Daoy (cell line): ENCODE measurements around the gene BBX. TPM values are rescaled to one million over a fixed set of nuclear protein-coding genes. Genes with fewer than 3 reads are reported as not detected.

Experiments used
- DNase-seq: peaks from one replicate; pipeline ENCODE4 v3.0.0-alpha.2; 2015; ENCODE audit warnings: low read depth
- total RNA-seq: library from RNA; depleted of rRNA; stranded (reverse); fragments of >200 nt; shearing (Covaris generic); gene quantifications from 2 replicates; pipeline ENCODE4 v1.2.3, GENCODE V29; 2014

BBX gene
- total RNA-seq, 1 experiment from 2014 or later = 38.7 TPM

GRCh38 chr3:107745354-107745753 is 222.6 kb downstream of the BBX start:
- no peak for DNase-seq

DNA sequence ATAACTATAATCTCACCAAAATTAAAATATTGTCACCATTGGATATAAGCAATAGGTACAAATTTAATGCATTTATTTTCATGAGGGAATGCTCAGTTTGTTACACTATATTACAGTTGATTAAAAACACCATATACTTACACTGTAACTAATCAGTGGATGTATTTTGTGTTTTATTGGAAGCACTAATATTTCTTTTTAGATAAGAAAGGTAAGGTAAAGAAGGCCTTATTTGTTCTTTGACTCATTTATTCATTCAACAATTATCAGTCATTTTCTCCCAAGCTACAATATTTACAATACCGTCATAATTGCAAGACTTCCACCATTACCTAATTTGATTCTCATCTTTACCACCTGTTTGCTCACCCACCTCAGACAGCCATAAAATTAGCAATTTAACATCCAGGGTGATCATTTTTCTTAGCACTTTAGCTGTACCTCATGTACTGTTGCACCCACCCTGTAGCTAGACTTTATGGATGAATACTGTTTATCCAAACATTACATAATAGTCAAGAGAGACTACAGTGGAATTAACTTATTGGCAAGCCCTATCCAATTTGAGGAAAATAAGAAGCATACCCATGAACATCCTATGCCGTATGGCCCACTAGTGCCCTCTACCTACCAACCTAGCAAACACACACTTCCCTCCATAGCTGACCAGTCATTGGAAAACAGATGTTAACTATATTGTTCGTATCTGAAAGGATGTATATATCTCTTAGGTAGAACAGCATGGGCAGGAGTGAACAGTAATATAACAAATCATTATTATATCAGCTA is 229.6 kb downstream of the BBX start:
- peak; percentile 32 for DNase-seq

- DNase-seq = peak; percentile 21
Observed at GRCh38 chr3:107753494-107753893, 230.7 kb downstream of the BBX start.

DNA sequence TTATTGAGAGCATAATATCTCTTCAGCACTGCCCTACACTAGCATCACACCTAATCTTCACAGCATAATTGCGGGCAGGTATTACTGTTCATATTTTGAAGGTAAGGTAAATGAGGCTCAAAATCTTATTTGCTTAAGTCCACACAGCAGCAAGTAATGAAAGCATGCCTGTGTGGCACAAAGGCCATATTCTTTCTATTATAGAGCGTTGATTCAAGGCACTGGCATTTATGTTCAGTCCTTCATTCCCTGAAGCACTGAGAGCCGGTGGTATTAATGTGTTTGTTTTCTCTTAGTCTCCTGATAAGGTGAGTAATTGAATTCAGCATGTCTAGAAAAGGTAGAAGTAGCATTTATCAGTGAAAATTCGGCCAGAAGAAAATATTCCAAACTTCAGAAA is 231.2 kb downstream of the BBX start:
- DNase-seq = no peak

- no peak for DNase-seq
Observed at GRCh38 chr3:107756649-107757048, 233.9 kb downstream of the BBX start.

DNA sequence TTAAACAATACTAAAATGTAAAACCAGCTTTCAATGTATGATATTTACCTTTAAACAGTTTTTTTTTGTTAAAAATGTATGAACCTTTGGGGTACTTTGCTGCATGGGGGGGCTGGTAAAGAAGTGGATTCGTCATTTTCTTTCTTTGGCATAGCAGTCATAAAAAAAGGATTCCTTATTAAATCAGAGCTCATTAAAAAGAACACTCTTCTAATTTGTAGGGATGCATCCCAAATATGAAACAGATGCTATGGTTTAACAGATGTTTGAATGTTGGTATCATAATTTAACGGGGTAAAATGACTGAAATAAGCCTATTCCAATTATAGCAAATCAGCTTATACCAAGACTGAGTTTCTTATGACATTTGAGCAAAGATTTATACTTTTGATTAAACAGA is 234.4 kb downstream of the BBX start:
- DNase-seq = no peak

DNA sequence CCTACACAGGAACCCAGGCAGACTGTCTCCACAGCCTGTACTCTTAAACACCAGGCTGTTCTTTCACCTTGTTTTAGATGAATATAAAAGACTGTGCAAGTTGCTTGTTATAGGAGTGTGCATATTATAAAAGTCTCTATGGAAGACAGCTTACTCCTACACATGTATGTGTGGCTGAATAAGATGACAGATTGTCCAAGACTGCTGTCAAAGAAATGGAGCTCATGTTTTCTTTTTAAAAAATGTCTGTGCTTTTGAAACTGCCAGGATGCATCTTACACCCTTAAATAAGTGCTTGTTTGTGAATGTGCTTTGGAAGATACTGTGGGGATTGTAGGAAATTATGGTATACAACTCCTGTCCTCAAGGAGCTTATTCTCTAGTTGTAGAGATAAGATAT is 237.4 kb downstream of the BBX start:
- DNase-seq = no peak

- no peak for DNase-seq
Observed at GRCh38 chr3:107761391-107761790, 238.6 kb downstream of the BBX start.

- DNase-seq = no peak
Observed at GRCh38 chr3:107765524-107765923, 242.8 kb downstream of the BBX start.

DNA sequence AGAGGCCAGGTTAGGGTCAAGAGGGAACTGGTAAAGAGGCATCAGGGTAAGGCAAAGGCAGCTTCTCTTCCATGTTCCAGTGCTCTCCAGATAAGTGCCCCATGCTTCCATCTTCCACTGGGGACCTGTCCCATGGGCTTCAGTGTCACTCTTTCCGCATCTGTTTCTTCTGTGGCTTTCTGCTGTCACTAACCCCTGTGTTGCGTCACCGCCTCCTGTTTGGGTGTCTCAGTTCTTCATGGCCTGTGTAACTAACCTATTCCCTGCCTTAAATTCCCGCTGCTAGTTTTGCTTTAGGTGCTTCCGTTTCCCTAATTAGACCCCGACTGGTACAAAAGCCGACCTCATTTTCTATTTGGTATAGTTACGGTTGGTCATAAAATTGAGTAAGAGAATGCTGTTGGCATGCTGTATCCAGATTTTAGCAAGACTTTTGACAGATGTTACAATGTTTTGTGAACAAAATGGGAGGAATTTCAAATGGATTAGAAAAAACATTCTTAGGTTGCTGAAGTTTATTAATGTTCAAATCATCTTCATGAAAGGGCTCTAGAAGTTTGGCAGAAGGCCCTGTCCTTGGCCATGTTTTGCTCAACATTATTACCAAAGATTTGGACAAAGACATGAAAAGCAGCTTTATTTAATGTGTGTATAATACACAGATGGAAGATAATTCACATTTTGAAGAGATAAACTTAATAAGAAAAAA is 245.3 kb downstream of the BBX start:
- DNase-seq = no peak

GRCh38 chr3:107769882-107770281 is 247.1 kb downstream of the BBX start:
- DNase-seq = no peak

DNA sequence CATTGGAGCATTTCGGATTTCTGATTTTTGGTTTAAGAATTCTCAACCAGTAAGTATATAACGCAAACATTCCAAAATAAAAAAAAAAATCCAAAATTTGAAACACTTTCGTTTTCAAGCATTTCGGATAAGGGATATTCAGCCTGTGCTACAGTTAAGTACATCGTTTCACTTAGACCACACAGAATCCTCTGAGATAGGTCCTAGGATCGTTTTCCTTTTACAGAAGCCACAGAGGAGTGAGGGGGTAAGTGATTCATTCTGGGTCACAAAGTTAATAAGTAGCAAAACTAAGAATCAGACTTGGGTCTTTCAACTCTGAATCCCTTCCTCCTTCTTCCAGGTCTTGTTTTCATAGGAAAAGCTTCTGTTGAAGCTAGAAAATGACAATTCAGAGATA is 249.3 kb downstream of the BBX start:
- DNase-seq = peak; percentile 15

- DNase-seq = no peak
Observed at GRCh38 chr3:107775974-107776373, 253.2 kb downstream of the BBX start.

GRCh38 chr3:107781253-107781652 is 258.5 kb downstream of the BBX start:
- no peak for DNase-seq

- DNase-seq = no peak
Observed at GRCh38 chr3:107782054-107782453, 259.3 kb downstream of the BBX start.

DNA sequence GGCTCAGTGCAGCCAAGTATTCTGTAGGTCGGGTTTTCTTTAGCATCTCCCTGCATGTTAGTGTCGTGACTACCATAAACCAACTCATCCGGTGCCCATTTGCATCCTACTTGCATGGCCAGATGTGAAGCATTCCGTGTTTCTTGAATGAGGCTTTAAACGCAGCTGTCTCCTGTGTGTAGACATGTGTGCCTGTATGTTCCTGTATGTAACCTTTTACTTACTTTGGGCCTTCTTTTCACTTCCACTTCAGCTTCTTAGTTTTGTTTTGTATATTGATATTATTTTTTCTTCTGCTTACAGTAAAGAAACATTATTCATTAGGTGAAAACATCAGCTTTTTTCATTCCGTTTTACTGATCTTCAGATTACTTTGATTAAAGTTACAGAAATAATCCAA is 267.9 kb downstream of the BBX start:
- DNase-seq = no peak

- no peak for DNase-seq
Observed at GRCh38 chr3:107791027-107791426, 268.3 kb downstream of the BBX start.

- DNase-seq = no peak
Observed at GRCh38 chr3:107791450-107791849, 268.7 kb downstream of the BBX start.

DNA sequence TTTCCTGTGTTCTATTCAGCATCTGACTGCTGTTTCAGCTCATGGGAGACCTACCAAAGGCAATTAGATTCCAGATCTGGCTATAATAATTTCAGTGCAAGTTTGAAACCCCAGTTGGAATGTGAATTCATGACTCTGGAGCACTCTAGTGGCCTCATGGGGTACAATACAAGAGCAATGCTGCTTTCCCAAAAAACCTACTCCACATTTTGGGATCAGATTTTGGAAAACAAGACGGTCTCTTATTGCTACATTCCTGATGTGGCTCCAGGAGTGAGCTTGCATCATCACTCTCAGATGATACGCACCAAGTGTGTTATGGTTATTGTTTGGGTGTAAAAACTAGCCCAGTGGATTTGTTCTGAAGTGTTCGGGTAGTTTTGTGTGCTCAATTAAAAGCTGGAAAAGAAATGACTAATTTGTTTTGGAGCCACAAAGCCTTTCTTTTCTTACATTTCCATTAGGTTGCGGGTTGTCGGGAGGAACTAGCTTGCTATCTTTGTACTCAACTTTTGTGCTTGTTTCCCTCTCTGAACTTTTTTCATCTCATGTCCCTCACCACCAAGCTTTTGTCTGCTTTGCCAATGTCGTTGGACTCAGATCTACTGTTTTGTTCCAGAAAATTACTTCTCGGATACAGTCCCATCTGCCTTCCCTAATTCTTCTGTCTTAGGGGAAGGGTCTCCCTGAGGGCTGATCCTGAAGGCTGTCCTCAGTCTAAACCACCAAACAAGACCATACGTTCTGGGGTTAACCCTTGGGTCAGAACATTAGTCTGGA is 272.1 kb downstream of the BBX start:
- DNase-seq = no peak

DNA sequence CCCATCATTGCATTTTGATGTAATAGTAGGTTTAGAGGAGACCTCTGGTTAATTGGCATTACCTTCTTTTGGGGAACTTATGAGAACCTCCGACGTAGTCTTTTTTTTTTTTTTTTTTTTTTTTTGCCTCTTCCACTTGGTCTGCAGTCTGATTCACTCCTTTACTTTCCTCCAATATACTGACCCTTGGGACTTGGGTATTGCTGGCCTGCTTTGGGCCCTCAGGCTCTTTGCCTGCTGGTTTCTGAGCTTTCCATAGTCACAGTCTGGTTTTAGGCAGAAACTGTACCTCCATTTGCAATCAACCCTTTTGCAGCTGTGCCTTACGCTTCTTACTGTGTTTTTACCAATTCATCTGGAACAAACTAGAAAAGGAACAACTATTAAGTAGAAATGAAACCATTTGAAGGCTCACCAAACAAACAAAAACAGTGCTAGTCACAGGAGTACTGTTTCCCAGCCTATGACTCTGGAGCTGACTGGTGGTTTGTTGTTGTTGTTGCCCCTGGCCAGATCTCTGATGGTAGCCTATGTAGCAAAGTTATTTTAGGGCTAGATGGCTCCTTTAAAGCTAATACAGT is 272.8 kb downstream of the BBX start:
- no peak for DNase-seq

- peak; percentile 19 for DNase-seq
Observed at GRCh38 chr3:107796791-107797190, 274.0 kb downstream of the BBX start.

DNA sequence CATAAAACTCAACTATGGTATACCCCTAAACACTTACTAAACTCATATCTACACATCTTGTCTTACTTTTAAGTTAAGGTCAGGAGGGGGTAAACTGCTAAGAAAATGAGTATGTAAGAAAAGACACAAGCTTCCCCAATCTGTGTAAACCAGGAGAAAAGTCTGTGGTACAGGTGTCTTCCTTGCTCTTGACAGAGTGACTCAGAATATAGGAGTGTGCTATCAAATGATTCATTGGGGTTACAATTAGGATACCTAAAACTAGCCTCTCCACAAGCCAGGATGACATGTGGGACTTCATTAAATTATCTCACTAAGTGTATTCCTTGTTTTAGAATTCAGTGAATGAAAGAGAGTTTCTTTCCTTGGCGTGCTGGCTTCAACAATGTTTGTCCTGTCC is 274.8 kb downstream of the BBX start:
- no peak for DNase-seq
